GM12878 (cell line): ENCODE data around the gene SIGLEC12. TPM values are rescaled to one million over a fixed set of nuclear protein-coding genes. Genes with fewer than 3 reads are reported as not detected.

Experiments used
- ATAC-seq: fragments of 200-7000 bp; cut with Tn5 transposase; 3 replicates; pipeline ENCODE4 v1.9.1; 2020; ENCODE audit warnings: mild to moderate bottlenecking, moderate library complexity
- BruUV-seq: library from RNA; stranded (reverse); fragments of 400-500 nt; replicated peaks from 2 replicates; lab custom pipeline; 2021; lab: Mats Ljungman, UMichigan
- CTCF ChIA-PET: fragments of 300-600 bp; sonication (Branson Sonifier 250); formaldehyde crosslinking; extraction: SDS; loops from one replicate; lab custom pipeline; 2021; ENCODE audit warnings: inconsistent platforms; lab: Yijun Ruan, JAX
- POLR2A ChIA-PET: fragments of 350-600 bp; formaldehyde crosslinking; extraction: SDS; loops from one replicate; lab custom pipeline; 2021; ENCODE audit warnings: inconsistent platforms; lab: Charles Lee
- RAD21 ChIA-PET: fragments of 300-600 bp; sonication (Branson Sonifier 250); formaldehyde crosslinking; loops from one replicate; lab custom pipeline; 2023; ENCODE audit warnings: antibody characterized with exemption; ENCODE audit not compliant: unreplicated experiment; lab: Charles Lee
- SMC1A ChIA-PET: fragments of 300-600 bp; sonication (Branson Sonifier 250); formaldehyde crosslinking; loops from one replicate; lab custom pipeline; 2023; ENCODE audit not compliant: unreplicated experiment, uncharacterized antibody; lab: Charles Lee
- DNase-seq: peaks from one replicate; pipeline ENCODE4 v3.0.0-alpha.2; 2011; ENCODE audit warnings: low read depth, low spot score
- FAIRE-seq: peaks from 3 replicates; lab custom pipeline; 2011; peaks lifted over from hg19 to GRCh38; lab: Jason Lieb, UNC
- H2AFZ ChIP-seq: 2 replicates; pipeline ENCODE4 v1.6.0; 2011; ENCODE audit warnings: low read depth, low read length, control low read depth; ENCODE audit not compliant: control insufficient read depth
- H3K27ac ChIP-seq: 2 replicates; pipeline ENCODE4 v1.5.1; 2011; ENCODE audit warnings: control low read depth; ENCODE audit not compliant: control insufficient read depth, insufficient read depth
- H3K27me3 ChIP-seq, 2 experiments: replicated peaks in 1 of 2; 2 replicates each; pipeline versions ENCODE4 v1.6.0 to v1.6.1; 2011; ENCODE audit warnings: low read length in 1 of 2; ENCODE audit not compliant: control insufficient read depth in 2 of 2, insufficient read depth in 2 of 2
- H3K36me3 ChIP-seq, 2 experiments: 2 replicates each; pipeline ENCODE4 v1.5.1; 2011; ENCODE audit warnings: low read length in 1 of 2; ENCODE audit not compliant: control insufficient read depth in 2 of 2, insufficient read depth in 2 of 2
- H3K4me1 ChIP-seq: 2 replicates; pipeline ENCODE4 v1.6.1; 2011; ENCODE audit warnings: mild to moderate bottlenecking, low read length, moderate library complexity, mixed read lengths; ENCODE audit not compliant: control insufficient read depth, insufficient read depth
- H3K4me2 ChIP-seq: 2 replicates; pipeline ENCODE4 v1.6.0; 2011; ENCODE audit warnings: control low read depth; ENCODE audit not compliant: control insufficient read depth, insufficient read depth
- H3K4me3 ChIP-seq: fragments of 200-600 bp; sonication (generic); 2 replicates; pipeline ENCODE4 v1.5.1; 2016
- H3K79me2 ChIP-seq: 2 replicates; pipeline ENCODE4 v1.6.0; 2011; ENCODE audit warnings: low read length; ENCODE audit not compliant: control insufficient read depth, insufficient read depth
- H3K9ac ChIP-seq: 2 replicates; pipeline ENCODE4 v1.8.0; 2011; ENCODE audit warnings: low read length, control low read depth, mixed read lengths; ENCODE audit not compliant: control insufficient read depth, insufficient read depth
- H3K9me3 ChIP-seq: replicated peaks from 3 replicates; pipeline ENCODE4 v1.5.1; 2011; ENCODE audit warnings: mild to moderate bottlenecking, low read length; ENCODE audit not compliant: control insufficient read depth, insufficient read depth
- H4K20me1 ChIP-seq: 2 replicates; pipeline ENCODE4 v1.6.0; 2011; ENCODE audit not compliant: control insufficient read depth, insufficient read depth
- CBX3 ChIP-seq: fragments of 200-600 bp; sonication (generic); IDR thresholded peaks from 2 replicates; pipeline ENCODE4 v1.6.1; 2016; ENCODE audit warnings: low read depth, borderline replicate concordance
- CREB1 ChIP-seq: IDR thresholded peaks from 2 replicates; pipeline ENCODE4 v1.6.1; 2012; ENCODE audit warnings: low read depth, mild to moderate bottlenecking, inconsistent platforms
- GABPA ChIP-seq: IDR thresholded peaks from 2 replicates; pipeline ENCODE4 v1.6.1; 2014; ENCODE audit warnings: antibody characterized with exemption, low read depth, mild to moderate bottlenecking, inconsistent platforms
- HDAC2 ChIP-seq: fragments of 200-600 bp; sonication (generic); IDR thresholded peaks from 2 replicates; pipeline ENCODE4 v1.6.1; 2017
- HDGF ChIP-seq: fragments of 450-650 bp; IDR thresholded peaks from 2 replicates; pipeline ENCODE4 v1.6.1; 2016; ENCODE audit warnings: antibody characterized with exemption
- MXI1 ChIP-seq: fragments of 150-350 bp; IDR thresholded peaks from 2 replicates; pipeline ENCODE4 v1.6.1; 2011; ENCODE audit warnings: low read depth, mild to moderate bottlenecking, inconsistent platforms, low read length, improper control_type of control experiment
- NFYA ChIP-seq: IDR thresholded peaks from 2 replicates; pipeline ENCODE4 v1.6.1; 2011; ENCODE audit warnings: low read depth, mild to moderate bottlenecking, low read length, improper control_type of control experiment, borderline replicate concordance
- NFYB ChIP-seq: IDR thresholded peaks from 2 replicates; pipeline ENCODE4 v1.6.1; 2011; ENCODE audit warnings: low read depth, mild to moderate bottlenecking, low read length, improper control_type of control experiment, moderate library complexity; ENCODE audit not compliant: insufficient read depth
- ZBED1 ChIP-seq: IDR thresholded peaks from 2 replicates; pipeline ENCODE4 v1.6.1; 2016; ENCODE audit warnings: borderline replicate concordance
- ZNF207 ChIP-seq: fragments of 450-650 bp; IDR thresholded peaks from 2 replicates; pipeline ENCODE4 v1.6.1; 2014; ENCODE audit warnings: antibody characterized with exemption, mild to moderate bottlenecking, borderline replicate concordance
- ZSCAN29 ChIP-seq: fragments of 450-650 bp; IDR thresholded peaks from 2 replicates; pipeline ENCODE4 v1.6.1; 2017; ENCODE audit warnings: mild to moderate bottlenecking, moderate library complexity
- WGBS: methylation state at CpG from one replicate; pipeline ENCODE4 v1.1.6; 2016; ENCODE audit warnings: low lambda C conversion rate; ENCODE audit not compliant: insufficient replicate concordance, insufficient coverage; ENCODE audit errors: missing lambda C conversion rate; 5-methylcytosine and 5-hydroxymethylcytosine counted together
- in situ Hi-C: fragments of 300-500 bp; cut with MboI; formaldehyde crosslinking; loops from 9 replicates; pipeline ENCODE4 v1.14.3; 2018; ENCODE audit warnings: mixed read lengths
- intact Hi-C: fragments of 100-400 bp; cut with micrococcal nuclease; formaldehyde crosslinking; loops from one replicate; pipeline ENCODE4 v1.14.2; 2022; ENCODE audit not compliant: unreplicated experiment
- polyA plus RNA-seq, 11 experiments: library from polyadenylated mRNA; depleted of rRNA in 4 of 11; unstranded in 6 of 11; stranded (reverse) in 5 of 11; fragments of >200 nt; fragmentation: Nextera tagmentation in 4 of 11; fragmentation: Illumina TruSeq in 1 of 11; extraction: Ambion mirVana in 4 of 11; extraction: Trizol in 1 of 11; gene quantifications; 1 replicate in 1 of 11; 2 replicates in 10 of 11; pipeline versions ENCODE4 v1.2.1 to v1.2.3, GENCODE V29; 2011 to 2016; ENCODE audit warnings: inconsistent platforms in 2 of 11, missing spikeins in 2 of 11, low read depth in 1 of 11
- total RNA-seq, 4 experiments: library from RNA; depleted of rRNA in 3 of 4; stranded (reverse); fragments of >200 nt in 3 of 4; fragmentation: Illumina TruSeq in 1 of 4; extraction: Trizol in 1 of 4; gene quantifications; 2 replicates each; pipeline versions ENCODE4 v1.2.1 to v1.2.3, GENCODE V29; 2013 to 2021
- TF ChIP-seq, protein P1 (sequence below): fragments of 450-650 bp; IDR thresholded peaks from 2 replicates; pipeline ENCODE4 v1.6.1; 2017; ENCODE audit warnings: mild to moderate bottlenecking
- TF ChIP-seq, protein P2 (sequence below): fragments of 450-650 bp; IDR thresholded peaks from 2 replicates; pipeline ENCODE4 v1.6.1; 2018; ENCODE audit warnings: borderline replicate concordance, mild to moderate bottlenecking; ENCODE audit not compliant: partially characterized antibody

The SIGLEC12 gene
- total and polyA plus RNA-seq, 10 of the 15 experiments (the other 5 are each of a cell fraction or from before 2014, with no cell fraction given): 0.03 to 0.18 (median 0.06) TPM; not detected in 5

DNA sequence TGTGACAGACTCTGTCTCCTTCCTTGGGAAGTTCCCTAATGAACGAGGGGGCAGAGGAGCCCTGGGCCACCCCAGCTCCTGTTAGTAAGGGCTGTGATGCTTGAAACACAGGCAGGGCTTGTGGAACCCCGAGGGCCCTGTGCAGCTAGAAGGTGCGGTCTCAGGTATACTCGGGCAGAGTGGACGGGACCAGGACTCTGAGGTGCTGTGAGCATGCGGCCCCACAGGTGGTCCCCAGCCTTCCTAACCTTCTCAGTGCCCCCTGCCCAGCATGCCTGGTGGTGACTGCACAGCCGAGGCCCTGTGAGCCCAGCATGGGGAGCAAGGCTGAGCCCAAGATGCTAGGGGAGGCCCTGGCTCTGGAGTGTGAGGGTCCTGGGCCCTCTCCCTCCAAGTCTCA, 39.3 kb downstream of the SIGLEC12 start:
- BruUV-seq: no TSS peak
- Histone ChIP-seq H3K27me3 (no peaks in the 10 kb centered on the region), H4K20me1 (no peaks in the 10 kb centered on the region), H3K4me2 (no peak overlapping the region), H3K9ac (no peak overlapping the region), H3K9me3 (no peaks in the 10 kb centered on the region), H2AFZ (no peak overlapping the region), H3K27ac (no peak overlapping the region), H3K79me2 (no peaks in the 10 kb centered on the region), H3K4me1 (no peaks in the 10 kb centered on the region), H3K36me3 (no peaks in the 10 kb centered on the region), H3K4me3 (no peak overlapping the region)
- intact Hi-C loops: no loop called here
- RAD21 ChIA-PET: interaction anchor here (1.0 to 1.3 kb wide), 4 partner anchors 11 to 197 kb away, joined by 3 read pairs; no protein-coding TSS in a partner anchor
- CTCF ChIA-PET: interaction anchor here (1.4 to 2.7 kb wide), 2 partner anchors 9 to 11 kb away, joined by 3 to 13 read pairs; no protein-coding TSS in a partner anchor
- WGBS: 43% methylated on average over 7 of the region's 7 CpGs
- in situ Hi-C loops: no loop called here
- ATAC-seq (no peak), DNase-seq (no peak), FAIRE-seq (no peak)
- POLR2A ChIA-PET: no interaction called here
- SMC1A ChIA-PET: interaction anchor here (0.9 to 1.1 kb wide), 2 partner anchors 11 to 195 kb away, joined by 3 read pairs; no protein-coding TSS in a partner anchor
- TF ChIP-seq CREB1 (no peak), HDAC2 (no peak)
- TF ChIP-seq, protein P1, sequence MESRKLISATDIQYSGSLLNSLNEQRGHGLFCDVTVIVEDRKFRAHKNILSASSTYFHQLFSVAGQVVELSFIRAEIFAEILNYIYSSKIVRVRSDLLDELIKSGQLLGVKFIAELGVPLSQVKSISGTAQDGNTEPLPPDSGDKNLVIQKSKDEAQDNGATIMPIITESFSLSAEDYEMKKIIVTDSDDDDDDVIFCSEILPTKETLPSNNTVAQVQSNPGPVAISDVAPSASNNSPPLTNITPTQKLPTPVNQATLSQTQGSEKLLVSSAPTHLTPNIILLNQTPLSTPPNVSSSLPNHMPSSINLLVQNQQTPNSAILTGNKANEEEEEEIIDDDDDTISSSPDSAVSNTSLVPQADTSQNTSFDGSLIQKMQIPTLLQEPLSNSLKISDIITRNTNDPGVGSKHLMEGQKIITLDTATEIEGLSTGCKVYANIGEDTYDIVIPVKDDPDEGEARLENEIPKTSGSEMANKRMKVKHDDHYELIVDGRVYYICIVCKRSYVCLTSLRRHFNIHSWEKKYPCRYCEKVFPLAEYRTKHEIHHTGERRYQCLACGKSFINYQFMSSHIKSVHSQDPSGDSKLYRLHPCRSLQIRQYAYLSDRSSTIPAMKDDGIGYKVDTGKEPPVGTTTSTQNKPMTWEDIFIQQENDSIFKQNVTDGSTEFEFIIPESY: no peak
- TF ChIP-seq, all 136 proteins: peak for 0

DNA sequence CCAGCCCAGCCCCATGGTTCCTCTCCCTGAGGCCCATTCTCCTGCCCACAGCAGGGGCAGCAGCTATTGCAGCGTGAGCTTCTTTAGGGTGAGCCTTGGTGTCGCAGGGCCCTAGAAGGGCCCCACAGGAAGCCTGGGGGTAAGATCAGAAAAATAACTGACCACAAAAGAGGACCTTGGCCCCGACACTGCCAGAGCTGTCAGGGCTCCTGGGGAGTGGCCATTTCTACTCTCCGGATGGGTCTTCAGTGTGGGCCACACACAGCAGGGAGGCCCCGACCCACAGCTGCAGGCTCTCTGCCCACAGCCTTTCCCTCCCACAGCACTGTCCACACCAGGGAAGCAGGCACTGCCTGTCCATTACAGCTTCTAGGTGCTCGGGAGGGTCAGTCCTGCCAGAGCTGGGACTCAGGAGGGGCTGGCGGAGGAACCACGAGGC, 39.9 kb downstream of the SIGLEC12 start:
- no peak overlapping the region for H3K4me3 ChIP-seq
- ChIA-PET RAD21 (interaction anchor here (1.0 to 1.3 kb wide), 4 partner anchors 11 to 197 kb away, joined by 3 read pairs; no protein-coding TSS in a partner anchor), POLR2A (no interaction called here), CTCF (interaction anchor here (1.1 to 2.7 kb wide), 4 partner anchors 10 to 302 kb away, joined by 3 to 13 read pairs (median 3); no protein-coding TSS in a partner anchor), SMC1A (interaction anchor here (0.9 kb wide), 1 partner anchor 196 kb away, joined by 3 read pairs; no protein-coding TSS in a partner anchor)
- FAIRE-seq: no peak
- H3K9ac ChIP-seq: no peak overlapping the region
- H3K4me2 ChIP-seq: no peak overlapping the region
- H4K20me1 ChIP-seq: no peaks in the 10 kb centered on the region
- BruUV-seq: no TSS peak
- no peak overlapping the region for H3K27ac ChIP-seq
- H3K4me1 ChIP-seq: no peaks in the 10 kb centered on the region
- peak; percentile 29; the same call in 2 of the 3 replicates for ATAC-seq
- no peaks in the 10 kb centered on the region for H3K27me3 ChIP-seq
- in situ Hi-C loops: no loop called here
- H2AFZ ChIP-seq: no peak overlapping the region
- no peaks in the 10 kb centered on the region for H3K9me3 ChIP-seq
- intact Hi-C loops: no loop called here
- no peak for DNase-seq
- no peaks in the 10 kb centered on the region for H3K79me2 ChIP-seq
- WGBS: 22% methylated on average over 8 of the region's 8 CpGs
- no peaks in the 10 kb centered on the region for H3K36me3 ChIP-seq
- TF ChIP-seq ZBED1 (no peak), NFYB (no peak), NFYA (no peak), MXI1 (no peak), GABPA (no peak), HDGF (no peak), ZNF207 (no peak), ZSCAN29 (no peak), CBX3 (no peak)
- TF ChIP-seq, protein P2, sequence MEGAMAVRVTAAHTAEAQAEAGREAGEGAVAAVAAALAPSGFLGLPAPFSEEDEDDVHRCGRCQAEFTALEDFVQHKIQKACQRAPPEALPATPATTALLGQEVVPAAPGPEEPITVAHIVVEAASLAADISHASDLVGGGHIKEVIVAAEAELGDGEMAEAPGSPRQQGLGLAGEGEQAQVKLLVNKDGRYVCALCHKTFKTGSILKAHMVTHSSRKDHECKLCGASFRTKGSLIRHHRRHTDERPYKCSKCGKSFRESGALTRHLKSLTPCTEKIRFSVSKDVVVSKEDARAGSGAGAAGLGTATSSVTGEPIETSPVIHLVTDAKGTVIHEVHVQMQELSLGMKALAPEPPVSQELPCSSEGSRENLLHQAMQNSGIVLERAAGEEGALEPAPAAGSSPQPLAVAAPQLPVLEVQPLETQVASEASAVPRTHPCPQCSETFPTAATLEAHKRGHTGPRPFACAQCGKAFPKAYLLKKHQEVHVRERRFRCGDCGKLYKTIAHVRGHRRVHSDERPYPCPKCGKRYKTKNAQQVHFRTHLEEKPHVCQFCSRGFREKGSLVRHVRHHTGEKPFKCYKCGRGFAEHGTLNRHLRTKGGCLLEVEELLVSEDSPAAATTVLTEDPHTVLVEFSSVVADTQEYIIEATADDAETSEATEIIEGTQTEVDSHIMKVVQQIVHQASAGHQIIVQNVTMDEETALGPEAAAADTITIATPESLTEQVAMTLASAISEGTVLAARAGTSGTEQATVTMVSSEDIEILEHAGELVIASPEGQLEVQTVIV: no peak
